ENCODE measurements around the gene EEF1A2. TPM values are rescaled to one million over a fixed set of nuclear protein-coding genes. Genes with fewer than 3 reads are reported as not detected.
A peak's percentile ranks its signal among the peaks of the same experiment; 100 is the strongest.

Gene EEF1A2
- total and polyA plus RNA-seq, 2 donors from 2014 or later = 1.5 to 18.1 TPM

DNA sequence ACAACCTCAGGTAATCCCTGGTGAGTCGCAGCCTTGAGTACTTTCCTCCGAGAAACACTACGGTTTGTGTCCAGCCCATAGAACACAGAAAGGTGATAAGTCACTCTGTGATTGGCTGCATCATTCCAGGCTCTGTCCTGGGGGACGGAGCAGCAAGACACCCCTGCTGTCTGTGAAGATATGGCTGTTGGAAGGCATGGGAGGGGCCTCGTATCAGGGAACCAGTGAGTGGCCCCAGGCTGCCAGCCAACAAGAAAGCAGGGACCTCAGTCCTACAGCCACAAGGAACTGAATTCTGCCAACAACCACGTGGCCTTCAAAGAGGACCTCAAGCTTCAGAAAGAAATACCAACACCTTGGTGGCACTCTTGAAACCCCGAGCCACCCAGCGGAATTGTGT lies 6.4 kb upstream of the EEF1A2 start:
- Histone ChIP-seq H3K36me3 (ENCODE audit: control insufficient read depth in 2 of 3, insufficient read depth in 3 of 3, low read length in 3 of 3) (no peaks in the 10 kb centered on the region), H3K9ac (ENCODE audit: low read length in 3 of 3) (no peak overlapping the region), H3K27ac (ENCODE audit: low read depth in 2 of 2, low read length in 2 of 2) (no peak overlapping the region), H3K9me3 (ENCODE audit: control insufficient read depth in 2 of 3, insufficient read depth in 1 of 3, low read length in 3 of 3) (peaks cover 0 to 14% (median 0%) of the 10 kb centered on the region in 3 donors), H3K4me3 (ENCODE audit: low read length in 3 of 3) (no peak overlapping the region), H3K4me1 (ENCODE audit: control insufficient read depth in 2 of 3, insufficient read depth in 2 of 3, low read depth in 1 of 3, low read length in 3 of 3) (no peaks in the 10 kb centered on the region), H3K27me3 (ENCODE audit: control insufficient read depth, insufficient read depth, low read length) (no peaks in the 10 kb centered on the region)
- TF ChIP-seq, protein P1, sequence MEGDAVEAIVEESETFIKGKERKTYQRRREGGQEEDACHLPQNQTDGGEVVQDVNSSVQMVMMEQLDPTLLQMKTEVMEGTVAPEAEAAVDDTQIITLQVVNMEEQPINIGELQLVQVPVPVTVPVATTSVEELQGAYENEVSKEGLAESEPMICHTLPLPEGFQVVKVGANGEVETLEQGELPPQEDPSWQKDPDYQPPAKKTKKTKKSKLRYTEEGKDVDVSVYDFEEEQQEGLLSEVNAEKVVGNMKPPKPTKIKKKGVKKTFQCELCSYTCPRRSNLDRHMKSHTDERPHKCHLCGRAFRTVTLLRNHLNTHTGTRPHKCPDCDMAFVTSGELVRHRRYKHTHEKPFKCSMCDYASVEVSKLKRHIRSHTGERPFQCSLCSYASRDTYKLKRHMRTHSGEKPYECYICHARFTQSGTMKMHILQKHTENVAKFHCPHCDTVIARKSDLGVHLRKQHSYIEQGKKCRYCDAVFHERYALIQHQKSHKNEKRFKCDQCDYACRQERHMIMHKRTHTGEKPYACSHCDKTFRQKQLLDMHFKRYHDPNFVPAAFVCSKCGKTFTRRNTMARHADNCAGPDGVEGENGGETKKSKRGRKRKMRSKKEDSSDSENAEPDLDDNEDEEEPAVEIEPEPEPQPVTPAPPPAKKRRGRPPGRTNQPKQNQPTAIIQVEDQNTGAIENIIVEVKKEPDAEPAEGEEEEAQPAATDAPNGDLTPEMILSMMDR (IDR thresholded peaks at IDR 0.05; ENCODE audit: borderline replicate concordance, extremely low read depth, insufficient read depth) = no peak
- intact Hi-C loops (cut with DNase I) = no loop called here
- DNase-seq = no peak
- no peak for FAIRE-seq

DNA sequence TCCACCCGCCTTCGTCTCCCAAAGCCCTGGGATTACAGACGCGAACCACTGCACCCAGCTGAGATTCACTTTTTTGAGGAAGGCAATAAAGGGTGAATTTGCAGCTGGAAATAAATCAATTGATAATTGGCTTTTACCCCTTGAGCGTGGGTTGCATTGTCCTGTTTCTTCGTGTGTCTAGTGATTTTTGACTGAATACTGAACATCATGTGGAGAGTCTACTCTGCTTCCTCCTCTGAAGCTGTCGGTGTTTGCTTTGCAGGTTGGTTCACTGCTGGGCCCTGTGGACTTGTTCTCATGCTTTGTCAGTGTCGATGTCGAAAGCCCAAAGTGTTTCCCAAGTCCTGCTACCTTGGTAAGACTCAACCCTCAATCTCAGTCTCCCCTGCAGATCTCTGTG lies 5.8 kb upstream of the EEF1A2 start:
- DNase-seq (peak in 1 of 5 donors; percentile 15), FAIRE-seq (no peak)
- H3K36me3 ChIP-seq (ENCODE audit: control insufficient read depth in 2 of 3, insufficient read depth in 3 of 3, low read length in 3 of 3) = no peaks in the 10 kb centered on the region
- peaks cover 2% of the 10 kb centered on the region for H3K27me3 ChIP-seq (ENCODE audit: control insufficient read depth, insufficient read depth, low read length)
- no peak overlapping the region for H3K4me3 ChIP-seq (ENCODE audit: low read length in 3 of 3)
- H3K27ac ChIP-seq (ENCODE audit: low read depth in 2 of 2, low read length in 2 of 2) = no peak overlapping the region
- peaks cover 0 to 14% (median 0%) of the 10 kb centered on the region in 3 donors for H3K9me3 ChIP-seq (ENCODE audit: control insufficient read depth in 2 of 3, insufficient read depth in 1 of 3, low read length in 3 of 3)
- intact Hi-C loops (cut with DNase I) = no loop called here
- no peak overlapping the region for H3K9ac ChIP-seq (ENCODE audit: low read length in 3 of 3)
- no peaks in the 10 kb centered on the region for H3K4me1 ChIP-seq (ENCODE audit: control insufficient read depth in 2 of 3, insufficient read depth in 2 of 3, low read depth in 1 of 3, low read length in 3 of 3)
- TF ChIP-seq, protein P1 (IDR thresholded peaks at IDR 0.05; ENCODE audit: borderline replicate concordance, extremely low read depth, insufficient read depth) = no peak

DNA sequence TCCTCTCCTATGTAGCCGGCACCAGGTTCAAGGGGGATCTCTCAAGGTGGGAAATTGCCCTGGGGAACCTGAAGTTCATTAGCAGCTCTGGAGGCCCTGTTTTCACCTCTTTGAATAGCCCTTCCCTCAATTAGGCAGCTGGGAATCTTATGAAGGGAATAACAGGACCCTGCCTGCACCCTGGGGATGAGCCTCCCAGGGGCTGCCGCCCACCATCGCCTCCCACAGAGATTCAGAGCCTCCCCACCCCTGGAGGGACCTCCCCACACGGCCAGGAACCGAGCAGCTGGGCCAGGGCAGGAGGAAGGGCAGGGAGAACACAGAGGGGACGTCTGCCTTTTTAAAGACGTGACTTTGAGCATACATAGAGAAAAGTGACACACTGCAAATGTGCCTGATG lies 4.6 kb upstream of the EEF1A2 start:
- intact Hi-C loops (cut with DNase I) = no loop called here
- no peaks in the 10 kb centered on the region for H3K36me3 ChIP-seq (ENCODE audit: control insufficient read depth in 2 of 3, insufficient read depth in 3 of 3, low read length in 3 of 3)
- no peak for FAIRE-seq

More for the DNA sequence above, 4.6 kb upstream of the EEF1A2 start:
- Histone ChIP-seq H3K27me3 (ENCODE audit: control insufficient read depth, insufficient read depth, low read length) (peaks cover 2% of the 10 kb centered on the region), H3K4me3 (ENCODE audit: low read length in 3 of 3) (no peak overlapping the region), H3K9me3 (ENCODE audit: control insufficient read depth in 2 of 3, insufficient read depth in 1 of 3, low read length in 3 of 3) (peaks cover 0 to 14% (median 0%) of the 10 kb centered on the region in 3 donors), H3K4me1 (ENCODE audit: control insufficient read depth in 2 of 3, insufficient read depth in 2 of 3, low read depth in 1 of 3, low read length in 3 of 3) (peaks cover 0 to 2% (median 0%) of the 10 kb centered on the region in 3 donors), H3K9ac (ENCODE audit: low read length in 3 of 3) (no peak overlapping the region), H3K27ac (ENCODE audit: low read depth in 2 of 2, low read length in 2 of 2) (no peak overlapping the region)
- peak in 1 of 5 donors; percentile 49 for DNase-seq
- TF ChIP-seq, protein P1 (IDR thresholded peaks at IDR 0.05; ENCODE audit: borderline replicate concordance, extremely low read depth, insufficient read depth) = no peak

Measured in kidney (tissue), 14 donors.